ENCODE data around the gene CFLAR.

- no peak for TF ChIP-seq TAF1 (IDR thresholded peaks at IDR 0.05; ENCODE audit: low read depth)
- no peak for TF ChIP-seq REST (IDR thresholded peaks at IDR 0.05; ENCODE audit: borderline replicate concordance)
- TF ChIP-seq CTCF (IDR thresholded peaks at IDR 0.05; ENCODE audit: poor library complexity, severe bottlenecking): no peak
- no peak for TF ChIP-seq MXI1 (conservative IDR thresholded peaks at IDR 0.05; ENCODE audit: poor library complexity, severe bottlenecking)
- no peak for TF ChIP-seq POLR2AphosphoS5 (IDR thresholded peaks at IDR 0.05)
- TF ChIP-seq RAD21 (conservative IDR thresholded peaks at IDR 0.05): no peak
- TF ChIP-seq EZH2 (IDR thresholded peaks at IDR 0.05; ENCODE audit: borderline replicate concordance, insufficient read depth, low read length, poor library complexity, severe bottlenecking): no peak
- TF ChIP-seq SMC3 (conservative IDR thresholded peaks at IDR 0.05; ENCODE audit: poor library complexity): no peak
Observed at GRCh38 chr2:201116959-201117734, 1.2 kb downstream of the CFLAR start.

Data from neural cell (in vitro differentiated cells).